ENCODE data around the gene HHAT. TPM values are rescaled to one million over a fixed set of nuclear protein-coding genes. Genes with fewer than 3 reads are reported as not detected.

The HHAT gene
- total RNA-seq, result 1.8 TPM
- long read RNA-seq, partial matches to known transcripts, result 0 of 1 reads
- long read RNA-seq, other reads (novel, unspliced or antisense), result 1 of 1 reads

DNA sequence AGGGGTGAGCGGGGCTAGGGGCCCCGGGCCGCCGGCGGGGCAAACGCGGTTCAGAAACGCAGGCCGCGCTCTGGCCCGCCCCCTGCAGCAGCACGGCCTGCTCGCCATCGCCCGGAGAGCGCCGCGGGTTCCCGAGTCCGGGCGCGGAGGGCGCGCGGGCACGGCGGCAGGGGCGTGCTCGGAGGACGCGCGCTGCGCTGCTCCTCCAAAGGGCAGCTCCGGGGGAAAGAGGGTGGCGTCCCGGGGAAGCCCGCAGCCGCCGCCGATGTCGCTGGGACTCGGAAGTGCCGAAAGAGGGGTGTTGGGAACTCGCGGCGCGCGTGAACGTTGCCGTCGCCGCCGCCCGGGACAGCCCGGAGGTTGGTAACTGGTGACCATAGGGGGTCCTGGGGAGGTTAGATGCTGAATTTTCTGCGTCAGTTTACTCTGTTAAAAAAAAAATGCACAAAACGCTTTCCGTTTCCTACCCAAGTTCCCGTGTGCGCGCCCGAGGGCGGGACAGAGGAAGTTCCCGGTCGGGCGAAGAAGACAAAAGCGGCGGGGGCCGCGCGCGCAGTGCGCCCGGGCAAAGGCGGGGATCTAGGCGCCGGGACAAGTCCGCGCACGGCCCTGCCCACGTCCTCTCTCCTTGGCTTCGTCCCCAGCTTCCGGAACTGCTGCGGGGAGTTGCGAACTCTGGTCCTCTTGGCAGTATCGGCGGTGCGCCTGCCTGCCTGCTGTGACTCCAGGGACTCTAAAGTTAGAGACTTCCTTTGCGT lies at the start of gene HHAT:
Gene HHAT (plus strand): TSS at position 157 of the 758 bp plus-strand sequence. CDS start 20,074 bp downstream, outside the sequence.
- intact Hi-C loops (cut with DNase I), result no loop called here
- peak; percentile 94 for DNase-seq (ENCODE audit: missing footprints)
- ATAC-seq, result peak; percentile 94

DNA sequence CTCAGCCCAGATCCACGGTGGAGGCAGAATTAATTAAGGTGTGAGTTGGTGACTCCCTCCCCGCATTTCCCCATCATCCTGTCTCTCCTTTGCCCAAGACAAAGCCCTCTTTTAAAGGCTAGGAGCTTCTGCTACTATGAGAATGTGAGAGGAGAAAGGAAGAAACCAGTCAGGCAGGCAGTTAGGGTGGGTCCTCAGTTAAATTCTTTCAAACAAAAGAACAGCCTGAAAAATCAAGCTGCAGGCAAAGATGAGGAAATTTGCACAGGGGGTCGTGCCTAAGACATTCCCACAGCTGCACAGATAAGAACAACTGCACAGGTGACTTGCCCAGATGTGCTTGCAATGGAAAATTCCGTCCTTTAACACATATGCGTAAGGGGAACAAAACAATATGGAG lies 48.5 kb upstream of the HHAT start:
- intact Hi-C loops (cut with DNase I), result no loop called here
- no peak for ATAC-seq
- DNase-seq (ENCODE audit: missing footprints), result no peak

DNA sequence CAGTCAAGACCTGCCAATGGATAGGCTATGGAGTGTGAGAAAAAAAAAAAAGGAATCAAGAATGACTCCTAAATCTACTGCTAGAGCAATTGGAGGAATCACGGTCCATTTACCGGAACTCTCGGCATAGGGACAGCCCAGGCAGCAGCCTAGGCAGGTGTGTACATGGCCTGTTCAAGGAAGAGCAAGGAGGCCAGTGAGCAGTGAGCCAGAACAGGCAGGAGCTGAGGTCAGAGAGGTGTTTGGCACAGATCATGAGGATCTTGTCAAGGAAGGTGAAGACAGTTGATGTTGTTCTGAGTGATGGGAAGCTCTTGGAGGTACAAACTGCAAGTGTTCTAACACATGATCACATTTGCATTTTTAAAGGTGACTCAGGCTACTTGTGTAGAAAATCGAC lies 40.6 kb upstream of the HHAT start:
- DNase-seq (ENCODE audit: missing footprints) (no peak), ATAC-seq (no peak)
- intact Hi-C loops (cut with DNase I), result no loop called here

DNA sequence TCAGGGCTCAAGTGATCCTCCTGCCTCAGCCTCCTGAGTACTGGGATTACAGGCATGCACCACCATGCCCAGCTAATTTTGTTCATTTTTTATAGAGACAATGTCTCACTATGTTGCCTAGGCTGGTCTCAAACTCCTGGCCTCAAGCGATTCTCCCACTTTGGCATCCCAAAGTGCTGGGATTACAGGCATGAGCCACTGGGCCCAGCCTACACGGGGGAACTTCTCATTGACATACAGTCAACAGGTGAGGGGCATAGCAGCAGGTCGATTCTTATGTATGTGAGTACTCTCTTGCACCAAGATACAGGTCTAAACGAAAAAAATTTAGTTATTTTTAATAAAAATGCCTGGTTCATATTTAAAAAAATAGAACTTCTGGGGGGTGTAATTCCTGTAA lies 39.5 kb upstream of the HHAT start:
- no peak for DNase-seq (ENCODE audit: missing footprints)
- no peak for ATAC-seq
- intact Hi-C loops (cut with DNase I), result no loop called here

DNA sequence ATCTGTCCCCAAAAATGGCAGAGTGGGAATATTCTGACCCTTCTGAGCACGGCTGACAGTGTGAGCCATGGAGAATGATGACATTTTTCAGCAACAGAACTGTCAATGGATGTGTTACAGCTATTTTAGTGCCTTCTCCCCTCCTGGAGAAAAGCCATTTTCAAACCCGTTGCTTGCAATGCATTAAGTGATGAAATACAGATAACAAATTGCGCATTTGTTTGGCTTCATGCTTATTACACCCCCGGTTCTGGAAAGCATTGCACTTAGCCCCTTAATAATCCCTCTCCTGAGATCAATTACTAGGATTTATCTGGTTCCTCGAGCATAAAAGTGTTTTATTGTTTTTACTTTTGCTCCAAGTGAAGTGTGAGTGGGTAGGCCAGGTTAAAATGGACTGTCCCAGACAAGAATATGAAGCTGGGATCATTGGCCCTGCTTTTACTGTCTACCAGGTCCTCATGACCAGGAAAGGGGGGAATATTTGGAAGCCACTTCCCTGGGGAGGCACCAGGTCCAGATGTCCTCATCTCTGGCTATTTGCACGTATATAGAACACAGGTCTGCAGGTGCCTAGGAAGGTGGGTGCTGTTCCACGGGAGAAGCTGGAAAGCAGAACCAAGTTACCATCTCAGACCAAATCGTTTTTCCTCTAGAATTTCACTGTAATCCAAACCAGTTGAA lies 37.5 kb upstream of the HHAT start:
- DNase-seq (ENCODE audit: missing footprints), result no peak
- intact Hi-C loops (cut with DNase I), result loop anchor here (5.0 kb wide), 1 partner anchor 54 kb away; no protein-coding TSS in a partner anchor

DNA sequence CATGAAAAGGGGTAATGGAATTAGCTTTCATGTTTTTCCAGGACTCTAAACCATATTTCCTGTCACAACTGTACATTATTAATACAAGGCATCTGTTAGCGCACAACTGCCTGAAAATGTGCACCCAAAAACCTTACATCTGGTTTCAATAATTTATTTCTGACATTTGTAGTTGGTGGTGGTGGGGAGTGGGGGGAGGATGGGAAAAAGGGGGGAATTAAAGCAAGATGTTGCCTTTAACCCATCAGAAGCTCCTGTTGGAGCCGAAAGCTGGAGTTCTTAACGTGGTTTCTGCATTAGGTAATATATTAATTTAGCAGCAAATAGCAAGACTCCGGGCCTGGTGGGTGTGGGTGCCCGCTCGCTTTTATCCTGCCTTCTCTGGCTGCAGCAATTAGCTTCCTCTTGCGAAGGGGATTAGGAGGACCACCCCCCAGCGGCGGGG lies 36.9 kb upstream of the HHAT start:
- ATAC-seq, result no peak
- intact Hi-C loops (cut with DNase I), result loop anchor here (5.0 kb wide), 1 partner anchor 55 kb away; no protein-coding TSS in a partner anchor

More for the DNA sequence above, 37.5 kb upstream of the HHAT start:
- ATAC-seq, result no peak

DNA sequence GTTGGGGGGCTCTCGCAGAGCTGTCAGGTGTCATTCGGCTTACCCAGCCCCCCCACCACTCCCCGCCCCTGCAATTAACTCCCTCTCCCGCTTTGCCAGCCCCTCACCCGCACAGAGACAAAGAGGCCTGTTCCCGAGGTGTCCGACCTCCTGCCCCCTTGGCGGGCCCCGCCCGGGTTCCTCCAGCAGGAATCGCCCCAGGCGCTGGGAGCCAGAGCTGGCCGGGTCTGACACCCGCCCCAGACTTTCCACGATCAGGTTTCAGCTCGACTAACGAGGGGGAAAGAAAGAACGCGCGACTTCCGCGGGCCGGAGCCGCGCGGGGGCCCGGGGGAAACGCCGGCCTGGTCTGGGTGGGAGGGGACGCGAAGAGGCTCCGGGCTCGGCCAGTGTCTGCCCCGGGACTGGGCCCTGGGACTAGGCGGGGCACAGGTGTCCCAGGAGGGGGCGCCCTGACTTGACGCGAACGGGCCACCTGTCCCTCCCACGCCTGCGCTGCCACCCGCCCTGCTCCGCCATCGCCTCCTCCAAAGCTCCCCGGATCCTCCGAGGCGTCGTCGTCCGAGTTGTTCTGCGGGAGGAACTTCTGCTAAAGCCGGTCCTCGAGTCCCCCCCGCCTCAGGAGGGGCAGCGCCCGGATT lies 36.4 kb upstream of the HHAT start:
- intact Hi-C loops (cut with DNase I), result loop anchor here (5.0 kb wide), 1 partner anchor 55 kb away; no protein-coding TSS in a partner anchor
- peak; percentile 66 for DNase-seq (ENCODE audit: missing footprints)
- ATAC-seq, result peak; percentile 40

More for the DNA sequence above, 36.9 kb upstream of the HHAT start:
- no peak for DNase-seq (ENCODE audit: missing footprints)

DNA sequence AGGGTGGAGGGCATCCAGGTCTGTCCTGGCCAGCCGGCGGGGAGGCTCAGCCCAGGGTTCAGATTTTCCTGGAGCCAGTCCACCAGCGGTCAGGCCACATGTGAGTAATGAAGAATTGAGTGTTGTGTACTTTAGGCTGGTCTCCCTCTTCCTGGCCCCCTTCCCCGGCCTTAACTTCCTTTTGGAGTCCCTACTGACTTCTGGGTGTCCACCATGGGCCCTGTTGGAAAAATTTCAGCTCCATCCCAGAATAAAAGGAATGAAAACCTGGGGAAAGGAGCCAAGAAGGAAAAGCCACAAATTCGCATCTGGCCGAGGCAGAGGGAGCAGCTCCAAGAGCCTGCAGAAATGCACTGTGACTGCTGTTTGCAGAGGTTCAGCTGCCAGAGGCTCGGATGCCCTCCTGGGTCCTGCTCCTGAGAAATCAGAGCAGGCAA lies 35.5 kb upstream of the HHAT start:
- DNase-seq (ENCODE audit: missing footprints) (peak; percentile 85), ATAC-seq (peak; percentile 86)
- intact Hi-C loops (cut with DNase I), result loop anchor here (5.0 kb wide), 1 partner anchor 56 kb away; no protein-coding TSS in a partner anchor

DNA sequence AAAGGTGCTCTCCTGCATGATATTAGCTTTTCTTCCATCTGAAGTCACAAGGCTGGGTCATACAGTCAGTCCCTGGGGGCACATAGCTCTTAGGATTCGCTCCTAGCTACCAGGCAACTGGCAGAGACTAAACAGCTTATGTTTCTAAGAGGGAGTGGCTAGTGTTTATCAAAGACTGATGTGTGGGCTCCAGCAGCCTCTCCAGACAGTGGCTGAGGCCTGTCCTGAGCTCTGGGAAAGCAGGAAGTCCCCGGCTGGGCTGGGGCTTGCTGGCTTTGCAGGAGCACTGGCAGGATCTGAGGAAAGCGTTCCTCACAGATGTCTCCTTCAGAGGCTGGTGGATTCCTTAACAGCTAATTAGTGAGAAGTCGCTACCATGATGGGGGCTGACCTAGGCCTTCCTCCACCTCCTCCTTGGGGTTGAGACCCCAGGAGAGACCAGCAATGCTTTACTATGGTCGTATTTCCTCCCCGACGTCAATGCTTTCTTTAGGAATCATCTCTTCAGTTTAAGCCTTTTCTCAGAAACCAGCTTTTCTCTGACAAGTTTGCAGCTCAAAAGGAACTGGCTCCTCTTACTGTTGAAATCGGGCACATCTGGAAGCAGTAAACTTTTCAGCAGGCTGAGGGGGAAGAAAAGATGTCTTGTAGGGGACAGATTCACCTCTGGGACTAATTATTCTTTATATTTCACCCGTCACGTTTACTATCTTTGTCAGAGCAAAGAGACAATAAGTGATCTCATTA lies 33.5 kb upstream of the HHAT start:
- intact Hi-C loops (cut with DNase I), result loop anchor here (5.0 kb wide), 1 partner anchor 58 kb away; no protein-coding TSS in a partner anchor
- DNase-seq (ENCODE audit: missing footprints) (peak; percentile 84), ATAC-seq (peak; percentile 70)

DNA sequence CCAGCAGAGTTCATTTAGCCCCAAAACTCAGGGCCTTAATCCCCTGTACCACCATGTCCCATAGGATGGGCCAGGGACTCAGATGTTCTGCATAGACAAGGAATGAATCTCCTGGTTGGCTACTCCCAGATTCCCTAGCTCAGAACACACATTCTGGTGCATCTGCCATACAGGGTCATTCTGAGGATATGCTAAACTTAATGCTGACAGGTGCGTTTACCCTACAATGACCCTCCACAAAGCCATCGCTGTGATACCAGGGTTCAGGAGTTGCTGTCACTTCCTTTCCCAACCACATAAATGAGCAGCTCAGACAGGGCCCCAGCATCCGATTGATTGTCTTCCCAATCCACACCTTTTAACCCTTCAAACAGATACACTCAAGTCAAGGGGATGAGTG lies 32.0 kb upstream of the HHAT start:
- no peak for DNase-seq (ENCODE audit: missing footprints)
- intact Hi-C loops (cut with DNase I), result no loop called here
- ATAC-seq, result no peak

DNA sequence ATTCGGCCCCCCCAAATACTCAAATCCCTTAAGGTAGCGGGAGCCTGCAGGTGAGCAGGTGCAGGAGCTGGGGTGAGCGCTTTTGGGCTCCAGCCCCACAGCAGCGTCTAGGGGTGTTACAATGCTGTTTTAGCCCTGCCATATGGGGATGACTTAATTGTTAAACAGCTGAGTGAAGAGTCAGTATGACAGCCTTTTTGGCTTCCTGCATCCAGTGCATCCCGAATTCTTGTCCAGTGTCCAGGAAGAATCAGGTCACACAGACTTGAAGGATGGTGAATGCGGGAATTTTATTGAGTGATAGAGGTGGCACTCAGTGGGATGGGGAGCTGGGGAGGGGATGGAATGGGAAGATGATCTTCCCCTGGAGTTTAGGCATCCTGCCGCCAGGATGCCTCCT lies 30.4 kb upstream of the HHAT start:
- ATAC-seq, result no peak
- no peak for DNase-seq (ENCODE audit: missing footprints)
- intact Hi-C loops (cut with DNase I), result no loop called here

DNA sequence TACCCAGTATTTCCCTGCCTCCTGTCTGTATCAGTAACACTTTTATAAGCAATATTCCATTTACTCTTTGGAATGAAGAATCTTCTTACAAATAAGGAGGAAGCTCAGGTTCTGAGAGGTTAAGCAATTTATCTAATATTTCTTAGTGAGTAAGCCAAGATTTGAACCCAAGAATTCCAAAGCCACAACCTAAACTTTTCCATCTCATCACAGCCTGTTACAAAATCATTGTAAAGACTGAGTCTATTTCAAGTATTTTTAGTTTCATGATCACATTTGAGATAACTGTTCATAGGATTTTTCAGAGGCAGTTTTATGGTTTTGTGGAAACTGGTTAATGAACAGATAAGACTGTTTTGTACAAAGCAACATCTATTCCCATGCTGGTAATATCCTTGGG lies 29.8 kb upstream of the HHAT start:
- ATAC-seq (no peak), DNase-seq (ENCODE audit: missing footprints) (no peak)
- intact Hi-C loops (cut with DNase I), result no loop called here

DNA sequence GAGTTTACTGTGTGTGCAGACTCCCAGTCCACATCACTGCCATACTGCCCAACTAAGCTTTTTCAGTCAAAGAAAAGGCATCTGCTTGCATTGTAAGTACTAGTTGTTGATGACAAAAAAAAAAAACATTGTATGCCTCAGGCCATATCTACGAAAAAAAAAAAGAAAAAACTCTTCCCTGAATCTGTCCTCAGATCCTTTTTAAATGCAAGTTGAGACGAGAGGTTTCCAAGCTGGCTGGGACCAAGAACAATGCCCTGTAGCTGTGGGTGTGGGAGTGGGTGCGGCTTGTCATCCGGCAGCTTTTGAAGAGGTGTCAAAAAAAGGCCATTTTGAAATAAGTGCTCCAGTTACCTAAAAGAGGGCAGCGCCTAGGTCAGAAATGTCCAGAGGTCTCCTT lies 29.2 kb upstream of the HHAT start:
- DNase-seq (ENCODE audit: missing footprints), result no peak
- no peak for ATAC-seq
- intact Hi-C loops (cut with DNase I), result no loop called here

DNA sequence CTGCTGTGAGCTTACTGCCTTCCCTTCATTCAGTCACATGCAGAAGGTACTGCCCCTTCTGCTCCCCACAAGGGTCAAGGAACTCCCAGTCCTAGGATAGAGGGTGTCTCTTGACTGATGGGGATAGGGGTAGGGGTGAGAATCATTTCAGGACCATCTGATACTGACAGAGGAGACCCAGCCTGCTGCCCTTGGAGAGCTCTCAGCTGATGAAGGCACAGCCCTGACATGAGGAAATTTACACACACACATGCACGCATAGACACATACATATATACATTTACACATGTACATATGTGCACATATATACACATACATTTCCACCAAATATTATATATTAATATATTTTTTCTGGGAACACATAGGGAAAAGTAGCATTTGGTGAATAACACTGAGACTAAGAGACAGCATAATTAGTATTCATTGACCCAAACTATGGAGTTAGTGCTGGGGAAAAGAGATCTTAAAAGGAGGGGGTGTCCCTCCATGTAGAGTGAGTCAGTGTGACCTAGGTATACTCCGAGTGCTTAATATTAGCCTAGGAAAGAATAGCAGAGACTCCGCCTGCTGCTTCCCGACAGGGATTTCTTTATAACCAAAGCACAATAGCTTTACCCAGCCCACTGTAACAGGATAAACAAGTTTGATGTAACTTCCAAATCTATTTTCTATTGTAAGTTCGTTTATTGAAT lies 27.6 kb upstream of the HHAT start:
- ATAC-seq, result no peak
- intact Hi-C loops (cut with DNase I), result loop anchor here (10.0 kb wide), 1 partner anchor 436 kb away; no protein-coding TSS in a partner anchor
- no peak for DNase-seq (ENCODE audit: missing footprints)

DNA sequence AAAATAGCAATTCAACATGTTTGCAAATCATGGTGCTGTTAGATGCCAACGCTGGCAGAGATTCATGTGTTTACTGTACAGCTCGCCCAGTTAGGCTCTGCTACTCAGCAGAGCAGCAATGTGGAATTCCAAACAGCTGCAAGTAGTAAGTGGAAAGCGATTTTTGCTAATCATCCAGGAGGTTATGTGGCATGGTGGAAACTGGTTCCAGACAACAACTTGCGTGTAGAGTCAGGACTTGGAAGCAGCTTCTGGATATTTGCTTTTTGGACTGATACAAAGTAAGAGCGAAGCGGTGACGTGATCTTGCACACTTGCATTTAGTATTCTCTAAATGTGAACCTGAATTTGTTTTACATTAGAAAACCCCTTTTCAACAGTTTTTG lies 27.1 kb upstream of the HHAT start:
- intact Hi-C loops (cut with DNase I), result loop anchor here (10.0 kb wide), 1 partner anchor 437 kb away; no protein-coding TSS in a partner anchor
- no peak for DNase-seq (ENCODE audit: missing footprints)
- no peak for ATAC-seq

DNA sequence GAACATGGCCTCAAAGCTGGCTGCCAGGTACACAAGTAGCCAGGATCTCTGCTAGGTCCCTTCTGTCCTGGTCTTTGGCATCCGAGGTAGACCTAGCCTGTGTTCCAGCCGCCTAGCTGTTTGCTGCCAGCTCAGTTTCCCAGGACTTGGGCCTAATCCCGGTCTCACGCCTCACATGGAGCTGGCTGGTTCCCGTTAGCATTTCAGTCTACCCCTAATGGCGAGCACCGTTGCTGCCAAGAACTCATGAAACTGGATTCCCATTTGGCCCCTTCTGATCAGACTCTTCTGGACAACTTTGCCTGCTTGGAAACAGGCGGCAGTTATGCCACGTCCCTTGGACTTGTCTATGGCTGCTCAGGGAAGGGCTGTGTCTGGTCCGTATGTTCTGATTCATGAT lies 26.2 kb upstream of the HHAT start:
- ATAC-seq (peak; percentile 94), DNase-seq (ENCODE audit: missing footprints) (no peak)
- intact Hi-C loops (cut with DNase I), result loop anchor here (10.0 kb wide), 1 partner anchor 438 kb away; no protein-coding TSS in a partner anchor

DNA sequence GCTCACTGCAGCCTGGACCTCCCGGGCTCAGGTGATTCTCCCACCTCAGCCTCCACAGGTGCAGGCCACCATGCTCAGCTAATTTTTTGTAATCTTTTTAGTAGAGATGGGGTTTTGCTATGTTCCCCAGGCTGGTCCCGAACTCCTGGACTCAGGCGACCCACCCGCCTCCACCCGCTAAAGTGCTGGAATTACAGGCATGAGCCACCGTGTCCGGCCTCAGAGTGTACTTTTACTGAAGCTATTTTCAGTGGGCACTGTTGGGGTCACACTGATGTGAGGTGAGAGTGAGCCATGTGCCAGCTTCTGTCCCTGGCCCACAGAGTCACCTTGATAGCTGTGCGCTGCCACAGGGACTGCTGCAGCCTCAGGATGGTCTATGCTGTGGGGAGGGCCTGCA lies 25.3 kb upstream of the HHAT start:
- ATAC-seq, result no peak
- intact Hi-C loops (cut with DNase I), result loop anchor here (10.0 kb wide), 1 partner anchor 439 kb away; no protein-coding TSS in a partner anchor
- no peak for DNase-seq (ENCODE audit: missing footprints)

Measured in Right ventricle myocardium inferior (tissue), 1 donor.